GM12878 (cell line): ENCODE measurements around the gene SPRED3. TPM values are rescaled to one million over a fixed set of nuclear protein-coding genes. Genes with fewer than 3 reads are reported as not detected.

Experiments
- CBFB ChIP-seq: IDR thresholded peaks from 2 replicates; pipeline ENCODE4 v1.6.1; 2016; ENCODE audit warnings: antibody characterized with exemption, low read depth
- EED ChIP-seq: sonication (generic); IDR thresholded peaks from 2 replicates; pipeline ENCODE4 v1.6.1; 2016; ENCODE audit warnings: antibody characterized with exemption, low read depth
- MAX ChIP-seq: IDR thresholded peaks from 2 replicates; pipeline ENCODE4 v1.6.1; 2012; ENCODE audit warnings: low read depth, low read length, improper control_type of control experiment
- REST ChIP-seq: IDR thresholded peaks from 2 replicates; pipeline ENCODE4 v1.6.1; 2012; ENCODE audit warnings: mild to moderate bottlenecking, low read depth, low read length
- TCF7 ChIP-seq: IDR thresholded peaks from 2 replicates; pipeline ENCODE4 v1.6.1; 2014; ENCODE audit warnings: antibody characterized with exemption, borderline replicate concordance
- ZBTB11 ChIP-seq: fragments of 450-650 bp; formaldehyde crosslinking; IDR thresholded peaks from 2 replicates; pipeline ENCODE4 v1.5.0; 2022; ENCODE audit warnings: mild to moderate bottlenecking, missing genetic modification characterization
- polyA plus RNA-seq, 11 experiments: library from polyadenylated mRNA; depleted of rRNA in 4 of 11; unstranded in 6 of 11; stranded (reverse) in 5 of 11; fragments of >200 nt; fragmentation: Nextera tagmentation in 4 of 11; fragmentation: Illumina TruSeq in 1 of 11; extraction: Ambion mirVana in 4 of 11; extraction: Trizol in 1 of 11; gene quantifications; 1 replicate in 1 of 11; 2 replicates in 10 of 11; pipeline versions ENCODE4 v1.2.1 to v1.2.3, GENCODE V29; 2011 to 2016; ENCODE audit warnings: inconsistent platforms in 2 of 11, missing spikeins in 2 of 11, low read depth in 1 of 11
- total RNA-seq, 4 experiments: library from RNA; depleted of rRNA in 3 of 4; stranded (reverse); fragments of >200 nt in 3 of 4; fragmentation: Illumina TruSeq in 1 of 4; extraction: Trizol in 1 of 4; gene quantifications; 2 replicates each; pipeline versions ENCODE4 v1.2.1 to v1.2.3, GENCODE V29; 2013 to 2021

The SPRED3 gene
- total and polyA plus RNA-seq, 10 of the 15 experiments (the other 5 are each of a cell fraction or from before 2014, with no cell fraction given), result 0.09 to 1.5 (median 0.31) TPM; not detected in 2

DNA sequence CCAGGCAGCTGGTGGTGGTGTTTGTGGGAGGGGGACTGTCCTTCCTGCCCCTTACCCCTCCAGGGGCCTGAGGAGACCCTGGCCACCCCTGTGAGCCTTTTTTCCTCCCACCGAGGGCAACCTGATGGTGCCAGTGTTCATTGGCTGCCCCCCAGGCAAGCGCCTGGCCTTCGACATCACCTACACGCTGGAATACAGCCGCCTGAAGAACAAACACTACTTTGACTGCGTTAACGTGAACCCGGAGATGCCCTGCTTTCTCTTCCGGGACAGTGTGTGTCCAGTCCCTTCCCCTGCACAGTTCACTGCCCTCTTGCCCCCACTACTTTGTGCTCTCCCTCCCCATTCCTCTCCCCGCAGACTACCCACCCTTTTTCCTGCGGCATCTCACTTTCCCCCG, 21.5 kb upstream of the SPRED3 start (continued):
- no peak for TF ChIP-seq MAX
- no peak for TF ChIP-seq ZBTB11 (CRISPR knock-in tag)
- no peak for TF ChIP-seq TCF7
- no peak for TF ChIP-seq CBFB
- no peak for TF ChIP-seq EED
- TF ChIP-seq REST, result no peak
